Medulla oblongata (tissue), 1 donor: ENCODE data around the gene USP36.
"Not testable (repeated sequence)": the region's sequence is repeated elsewhere in the genome, so short reads cannot be mapped to it uniquely, and the experiment has no call there.

Experiments used
- DNase-seq: peaks from one replicate; pipeline ENCODE4 v3.0.0-alpha.2; 2015; ENCODE audit errors: extremely low spot score

USP36 gene

DNA sequence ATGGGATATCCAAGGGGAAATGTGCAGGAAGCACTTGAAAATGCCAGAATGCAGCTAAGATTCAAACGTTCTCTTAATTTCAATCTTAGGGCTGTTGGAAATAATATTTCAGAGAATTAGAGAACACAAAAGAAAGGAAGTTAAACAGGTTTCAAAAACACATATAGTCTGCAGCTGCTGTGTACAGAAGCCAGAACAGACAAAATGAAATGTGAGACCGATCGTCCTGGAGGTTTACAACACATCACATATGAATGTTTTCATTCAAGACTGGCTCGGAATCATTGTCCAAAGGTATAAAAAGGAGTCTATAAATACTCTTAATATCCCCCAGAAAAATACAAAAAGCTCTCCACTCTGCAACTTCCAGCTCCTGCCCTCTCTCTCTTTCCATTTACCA lies 72.8 kb downstream of the USP36 start:
- DNase-seq = no peak

DNA sequence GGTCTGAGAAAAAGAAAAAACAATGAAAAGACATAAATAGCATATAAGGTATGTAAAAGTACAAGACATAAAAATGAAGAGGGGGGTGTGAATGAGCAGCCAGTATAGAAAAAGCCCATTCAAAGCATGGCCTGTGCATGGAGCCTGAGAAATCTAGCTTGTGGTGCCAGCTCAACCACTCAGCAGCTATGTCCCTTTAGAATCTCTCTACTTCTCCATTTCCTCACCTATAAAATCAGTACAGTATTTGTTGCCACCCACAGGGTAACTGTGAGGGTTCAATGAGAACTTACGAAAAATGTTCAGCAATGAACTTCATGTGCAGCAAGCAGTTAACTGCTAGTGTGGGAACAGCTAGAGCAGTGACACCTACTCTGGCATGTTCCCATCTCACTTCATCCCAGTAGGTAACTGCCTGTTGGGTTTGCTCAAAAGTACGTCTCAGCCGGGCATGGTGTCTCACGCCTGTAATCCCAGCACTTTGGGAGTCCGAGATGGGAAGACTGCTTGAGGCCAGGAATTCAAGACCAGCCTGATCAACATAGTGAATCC lies 73.8 kb downstream of the USP36 start:
- DNase-seq = no peak

DNA sequence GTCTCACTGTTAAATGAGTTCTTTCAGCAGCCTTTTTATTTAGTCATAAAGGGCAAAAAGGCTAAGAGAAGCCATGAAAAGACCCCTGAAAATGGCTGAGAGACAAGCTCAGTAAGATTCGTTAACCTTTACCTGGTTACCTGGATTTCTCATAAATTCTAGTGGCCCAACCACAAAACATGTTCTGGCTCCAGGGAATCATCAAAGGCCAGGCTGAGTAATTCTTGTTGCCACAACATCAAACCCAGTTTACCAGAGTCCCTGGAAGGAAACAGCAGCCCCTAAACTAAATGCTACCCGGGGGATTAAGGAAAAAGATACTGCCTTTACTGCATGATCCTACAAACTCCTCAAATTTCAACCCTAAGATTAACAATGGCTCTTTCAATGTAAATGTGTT lies 74.4 kb downstream of the USP36 start:
- no peak for DNase-seq

DNA sequence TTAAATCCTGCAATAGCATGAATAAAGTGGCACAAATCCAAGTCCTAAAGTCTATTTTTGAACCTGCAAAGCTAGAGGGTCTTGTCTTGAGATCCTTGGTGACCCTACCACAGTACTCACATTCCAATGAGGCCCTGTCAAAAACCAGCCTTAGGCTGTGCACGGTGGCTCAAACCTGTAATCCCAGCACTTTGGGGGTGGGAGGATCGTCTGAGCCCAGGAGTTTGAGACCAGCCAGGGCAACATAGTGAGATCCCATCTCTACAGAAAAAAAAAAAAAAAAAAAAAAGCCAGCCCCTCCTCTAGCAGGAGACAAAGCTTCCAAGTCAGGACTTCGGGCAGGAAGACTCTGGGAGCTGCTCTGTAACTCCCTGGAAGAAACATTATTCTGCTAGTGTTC lies 74.8 kb downstream of the USP36 start:
- no peak for DNase-seq

DNA sequence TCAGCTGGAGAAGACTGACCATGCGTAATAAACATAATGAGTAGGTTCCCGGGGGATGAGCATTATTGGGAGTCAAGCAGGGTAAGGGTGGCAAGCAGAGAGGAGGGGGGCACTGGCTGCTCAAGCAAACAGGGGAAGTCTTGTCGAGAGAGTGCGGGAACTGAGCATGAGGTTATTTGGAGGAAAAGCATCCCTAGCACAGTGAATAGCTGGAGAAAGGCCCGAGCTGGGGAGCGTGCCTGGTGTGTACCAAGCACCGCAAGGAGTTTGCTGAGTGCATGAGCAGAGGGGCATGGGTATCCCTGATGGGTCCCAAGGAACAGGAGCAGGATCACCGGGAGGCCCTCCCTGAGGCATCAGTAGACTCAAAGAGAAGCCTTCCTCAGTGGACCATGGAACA lies 75.7 kb downstream of the USP36 start:
- DNase-seq = peak; percentile 75

DNA sequence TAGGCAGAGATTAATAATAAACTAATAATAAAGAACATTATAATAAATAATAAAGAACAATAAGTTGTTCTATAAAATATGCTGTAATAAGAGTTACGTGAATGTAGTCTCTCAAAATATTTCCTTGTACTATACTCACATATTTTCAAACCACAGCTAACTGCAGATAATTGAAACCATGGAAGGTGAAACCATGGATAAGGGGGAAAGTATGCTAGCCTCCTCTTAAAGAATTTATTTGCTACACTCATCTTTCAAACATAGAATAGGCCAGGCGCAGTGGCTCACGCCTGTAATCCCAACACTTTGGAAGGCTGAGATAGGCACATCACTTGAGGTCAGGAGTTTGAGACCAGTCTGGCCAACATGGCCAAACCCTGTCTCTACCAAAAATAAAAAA lies 77.1 kb downstream of the USP36 start:
- DNase-seq = no peak

DNA sequence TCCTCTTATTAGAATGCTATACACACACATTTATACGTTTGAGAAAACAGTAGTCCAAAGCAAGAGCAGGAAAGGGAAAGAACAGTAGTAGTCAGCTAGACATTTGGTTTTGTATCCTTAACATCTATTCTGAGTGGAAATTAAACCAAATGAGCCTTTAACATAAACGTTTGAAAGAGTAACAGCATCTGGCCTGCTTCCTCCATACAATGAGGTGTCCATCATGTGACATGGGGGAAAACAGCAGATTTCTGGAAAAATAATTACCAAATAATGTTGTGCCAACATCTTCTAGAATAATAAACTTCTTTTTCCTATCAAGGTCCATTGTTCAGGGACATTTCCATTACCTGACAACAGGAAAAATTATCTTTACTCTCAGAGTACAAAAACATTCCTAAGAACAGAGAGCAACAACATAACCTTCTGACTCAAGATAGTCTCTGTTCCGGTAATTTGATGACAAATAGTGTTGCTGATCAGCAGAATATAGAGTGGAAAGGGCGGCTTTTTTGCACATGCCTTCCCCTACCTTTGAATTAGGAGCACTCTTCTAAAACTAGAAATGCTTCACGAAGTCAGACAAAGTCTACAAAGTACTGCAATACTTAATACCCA lies 78.7 kb downstream of the USP36 start:
- no peak for DNase-seq

DNA sequence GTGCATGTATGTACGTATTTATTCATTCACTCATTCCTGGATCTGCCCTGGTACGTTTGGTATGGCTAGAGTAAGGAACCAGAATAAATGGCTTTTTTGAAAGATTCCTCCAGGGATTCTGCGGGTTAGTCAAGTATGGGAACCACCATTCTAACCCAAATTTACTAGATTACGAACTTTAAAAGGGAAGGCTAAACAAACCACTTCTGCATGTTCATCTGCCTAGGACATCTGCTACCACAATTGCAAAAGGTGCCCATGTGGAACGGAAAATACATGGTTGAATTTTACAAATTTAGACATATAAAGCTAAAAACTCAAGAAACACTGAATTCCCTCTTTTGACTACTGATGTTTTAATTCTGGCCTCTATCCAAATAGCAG lies 80.7 kb downstream of the USP36 start:
- no peak for DNase-seq

DNA sequence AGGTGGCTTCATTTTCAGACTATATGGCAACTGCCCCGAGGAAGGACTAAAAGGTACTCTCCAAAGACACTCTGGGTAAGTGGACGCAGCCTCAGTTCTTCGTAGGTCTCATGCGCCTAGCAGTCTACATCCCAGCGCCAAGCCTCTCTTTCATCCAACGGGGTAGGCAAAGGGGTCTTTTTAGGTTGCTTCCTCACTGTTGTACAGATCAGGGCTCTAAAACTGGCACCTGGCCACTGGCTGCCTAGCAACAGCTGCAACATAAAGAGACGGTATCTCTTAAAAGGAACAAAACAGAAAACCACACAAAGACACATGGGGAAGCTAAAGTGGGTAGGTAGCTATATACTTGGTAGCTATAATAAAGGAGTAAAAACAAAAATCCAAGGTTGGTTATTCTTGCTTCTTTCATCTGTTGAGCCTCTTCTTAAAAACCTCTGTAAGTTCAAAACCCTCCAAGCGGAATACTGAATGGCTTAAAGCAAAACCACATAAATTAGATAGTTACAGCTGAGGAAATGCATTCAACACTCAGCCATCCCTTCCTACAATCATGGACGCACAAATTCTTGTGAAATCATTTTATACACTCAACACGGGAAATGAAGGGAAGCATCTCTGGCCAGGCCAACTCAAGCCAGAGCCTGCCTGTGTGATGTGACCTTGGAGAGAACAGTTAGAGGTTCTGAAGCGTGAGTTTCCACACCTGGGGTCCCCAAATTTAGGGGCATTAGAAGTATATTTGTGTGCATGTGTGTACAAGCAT lies 81.2 kb downstream of the USP36 start:
- DNase-seq = peak; percentile 54

DNA sequence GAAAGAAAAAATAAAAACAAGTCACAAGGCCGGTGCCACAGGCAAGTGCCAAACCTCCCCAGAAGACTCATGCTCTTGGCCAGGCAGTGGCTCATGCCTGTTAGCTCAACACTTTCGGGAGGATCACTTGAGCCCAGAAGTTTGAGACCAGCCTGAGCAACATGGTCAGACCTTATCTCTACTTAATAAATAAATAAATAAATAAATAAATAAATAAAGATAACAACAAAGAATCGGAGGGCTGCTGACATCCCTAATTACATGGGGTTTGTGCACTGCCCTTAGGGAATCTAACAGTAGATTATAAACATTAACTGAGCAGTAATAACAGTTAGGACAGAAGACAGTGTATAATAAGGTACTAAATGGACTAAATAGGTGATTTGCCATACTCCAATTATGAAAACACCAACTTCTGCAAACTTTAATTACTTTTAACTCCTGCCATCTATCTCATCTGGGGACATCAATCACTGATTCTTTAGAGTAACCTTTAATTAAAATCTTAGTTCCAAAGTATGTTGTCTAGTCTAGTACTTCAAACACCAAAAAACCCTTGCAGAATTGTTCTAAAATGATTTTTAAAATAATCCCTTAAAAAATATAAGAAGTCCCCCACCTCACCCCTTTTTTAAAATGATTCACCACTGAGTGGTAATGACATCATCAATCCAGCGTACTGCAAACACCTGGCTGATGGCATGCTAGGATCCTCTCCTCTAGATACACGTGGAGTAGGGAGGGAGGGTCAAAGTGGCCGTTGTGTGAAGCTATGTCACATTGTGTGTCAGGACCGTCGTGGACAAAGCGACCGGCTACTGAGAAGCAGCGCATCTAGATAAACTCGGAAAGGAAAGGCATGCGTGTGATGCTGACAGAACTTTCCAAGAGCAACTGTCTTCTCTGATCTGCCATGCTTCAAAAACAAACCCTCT lies 87.0 kb downstream of the USP36 start:
- no peak for DNase-seq

DNA sequence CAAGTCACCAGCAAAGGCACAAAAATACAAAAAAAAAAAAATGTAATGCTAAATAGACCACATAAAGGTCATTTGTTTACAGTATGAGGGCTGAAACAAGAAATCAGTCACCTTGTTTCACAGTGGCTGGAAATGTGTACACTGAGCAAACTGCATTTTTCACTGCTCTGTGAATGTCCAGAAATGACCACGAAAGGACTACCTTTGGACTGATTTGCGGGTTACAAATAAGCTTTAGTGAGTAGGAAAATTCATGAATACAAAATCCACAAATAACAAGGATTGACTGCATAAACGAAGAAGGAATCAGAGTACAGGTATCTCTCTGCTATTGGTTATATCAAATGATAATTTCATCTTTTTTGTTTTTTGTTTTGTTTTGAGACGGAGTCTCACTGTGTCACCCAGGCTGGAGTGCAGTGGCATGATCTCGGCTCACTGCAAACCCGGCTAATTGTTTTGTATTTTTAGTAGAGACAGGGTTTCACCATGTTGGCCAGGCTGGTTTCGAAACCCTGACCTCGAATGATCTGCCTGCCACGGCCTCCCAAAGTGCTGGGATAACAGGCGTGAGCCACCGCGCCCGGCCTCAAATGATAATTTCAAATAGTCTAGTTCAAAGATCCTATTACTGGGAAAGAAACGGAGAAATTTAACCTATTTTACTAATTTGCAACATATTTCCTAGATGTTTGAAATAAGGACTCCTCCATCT lies 89.0 kb downstream of the USP36 start:
- no peak for DNase-seq

DNA sequence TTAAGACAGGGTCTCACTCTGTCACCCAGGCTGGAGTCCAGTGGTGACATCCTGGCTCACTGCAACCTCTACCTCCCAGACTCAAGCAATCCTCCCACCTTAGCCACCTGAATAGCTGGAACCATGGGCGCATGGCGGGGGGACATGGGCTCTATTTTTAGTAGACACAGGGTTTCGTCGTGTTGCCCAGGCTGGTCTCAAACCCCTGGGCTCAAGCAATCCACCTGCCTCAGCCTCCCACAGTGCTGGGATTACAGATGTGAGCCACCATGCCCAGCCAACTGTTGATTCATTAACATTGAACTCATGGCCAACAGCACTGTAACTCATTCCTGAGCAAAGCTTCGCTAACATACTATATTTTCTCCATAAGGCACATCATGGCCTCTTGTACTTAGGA lies 89.6 kb downstream of the USP36 start:
- DNase-seq = not testable (repeated sequence)

DNA sequence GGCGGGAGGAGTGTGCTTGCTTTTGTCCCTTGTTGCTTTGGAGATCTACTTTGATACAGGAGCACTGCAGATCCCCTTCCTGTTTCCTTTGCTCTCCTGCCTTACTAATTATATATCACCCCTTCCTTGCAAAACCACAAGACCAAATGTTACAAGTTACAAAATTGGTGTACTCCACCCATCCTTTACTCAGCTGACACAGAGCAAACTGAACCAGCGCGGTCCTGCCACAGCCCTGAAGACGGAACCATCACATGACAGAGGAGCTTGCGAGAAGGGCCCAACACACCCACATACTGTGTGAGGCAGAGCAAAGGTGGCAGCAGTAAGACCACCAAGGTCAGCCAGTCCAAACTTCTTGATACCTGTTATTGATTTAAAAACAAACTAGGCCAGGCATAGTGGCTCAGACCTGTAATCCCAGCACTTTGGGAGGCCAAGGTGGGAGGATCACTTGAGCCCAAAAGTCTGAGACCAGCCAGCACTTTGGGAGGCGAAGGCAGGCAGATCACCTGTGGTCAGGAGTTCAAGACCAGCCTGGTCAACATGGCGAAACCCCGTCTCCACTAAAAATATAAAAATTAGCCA lies 91.8 kb downstream of the USP36 start:
- DNase-seq = peak; percentile 82

DNA sequence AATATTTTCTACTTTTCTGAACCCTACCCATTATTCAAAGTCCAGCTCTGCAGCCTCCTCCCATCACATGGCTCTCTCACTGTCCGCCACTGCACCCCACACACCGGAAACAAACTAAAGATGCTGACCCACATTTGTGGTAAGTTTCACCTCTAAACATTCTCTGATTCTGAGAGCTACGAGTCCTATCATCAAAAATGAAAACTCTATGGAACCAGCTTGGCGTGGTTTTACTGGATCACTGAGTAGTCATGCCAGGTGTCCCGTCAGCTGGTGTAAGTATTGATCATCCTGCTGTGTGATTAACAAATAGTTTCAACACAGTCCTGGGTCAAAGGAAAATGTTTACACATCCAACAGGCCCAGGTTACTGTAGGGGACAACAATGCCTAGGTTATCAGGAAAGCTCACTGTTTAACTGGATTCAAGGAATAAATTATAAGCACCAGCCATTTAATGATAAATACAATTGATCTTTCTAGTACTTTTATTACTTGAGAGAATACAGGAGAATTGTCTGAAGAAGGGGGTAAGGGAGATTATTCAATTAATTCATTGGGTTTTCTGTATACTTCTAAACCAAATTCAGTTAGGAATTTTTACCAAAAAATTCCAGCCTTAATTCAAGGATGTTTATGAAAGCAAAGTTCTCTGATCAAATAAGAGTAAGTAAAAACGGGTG lies 92.4 kb downstream of the USP36 start:
- no peak for DNase-seq

DNA sequence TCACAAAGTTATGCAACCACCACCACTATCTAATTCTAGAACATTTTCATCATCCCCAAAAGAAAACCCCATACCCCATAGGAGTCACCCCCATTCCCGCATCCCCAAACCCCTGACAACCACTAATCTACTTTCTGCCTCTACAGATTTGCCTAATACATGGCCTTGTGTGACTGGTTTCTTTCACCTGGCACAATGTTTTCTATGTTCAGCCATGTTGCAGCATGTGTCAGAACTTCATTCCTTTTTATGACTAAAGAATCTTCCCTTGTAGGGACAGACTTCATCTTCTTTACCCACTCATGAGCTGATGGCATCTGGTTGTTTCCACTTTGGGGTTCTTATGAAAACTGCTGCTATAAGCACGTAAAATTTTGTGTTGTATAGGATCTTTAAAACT lies 93.1 kb downstream of the USP36 start:
- no peak for DNase-seq

DNA sequence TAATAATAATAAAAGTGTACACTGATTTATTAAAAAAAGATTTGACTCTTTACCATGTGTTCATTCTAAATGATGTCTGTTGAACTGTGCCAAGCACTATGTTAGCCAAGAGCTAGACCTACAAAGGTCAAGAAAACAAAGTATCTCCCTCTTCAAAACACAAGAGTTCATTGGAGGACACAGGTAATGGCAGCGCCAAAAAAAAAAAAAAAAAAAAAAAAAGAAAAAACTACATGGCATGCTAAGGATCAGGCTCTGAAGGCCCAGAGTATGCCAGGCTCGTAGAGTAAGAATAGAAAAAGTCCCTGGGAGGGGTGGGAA lies 93.7 kb downstream of the USP36 start:
- DNase-seq = no peak

DNA sequence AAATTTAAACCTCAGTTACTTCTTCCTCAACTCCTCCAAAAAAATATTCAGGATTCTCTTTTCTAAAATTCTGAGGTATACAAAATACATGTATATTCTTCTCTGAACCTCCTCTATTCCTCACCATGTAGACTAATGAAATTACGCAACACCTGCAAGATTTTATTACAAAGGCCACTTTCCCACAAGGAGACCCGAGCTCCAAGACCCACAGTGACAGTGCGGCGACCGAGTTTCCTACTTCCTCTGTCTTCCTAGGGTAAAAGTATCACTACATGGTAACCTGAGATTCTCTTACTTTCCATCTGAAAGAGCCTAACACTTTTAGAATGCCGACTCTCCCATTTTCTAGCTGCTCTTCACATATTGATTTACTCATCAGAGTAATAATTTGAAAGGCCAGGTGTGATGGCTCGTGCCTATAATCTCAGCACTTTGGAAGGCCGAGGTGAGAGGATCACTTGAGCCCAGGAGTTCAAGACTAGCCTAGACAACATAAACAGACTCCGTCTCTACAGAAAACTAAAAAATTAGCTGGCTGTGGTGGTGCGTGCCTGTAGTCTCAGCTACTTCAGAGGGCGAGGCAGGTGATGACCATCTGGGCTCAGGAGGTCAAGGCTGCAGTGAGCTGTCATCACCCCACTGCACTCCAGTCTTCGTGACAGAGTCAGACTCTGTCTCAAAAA lies 94.2 kb downstream of the USP36 start:
- no peak for DNase-seq
